HepG2 (cell line): Measurements from ENCODE around the gene NDUFB5. TPM values are rescaled to one million over a fixed set of nuclear protein-coding genes. Genes with fewer than 3 reads are reported as not detected.

Experiments used
- GPN1 ChIP-seq: sonication (generic); formaldehyde crosslinking; IDR thresholded peaks from 2 replicates; pipeline ENCODE4 v1.5.1; 2020; ENCODE audit warnings: missing genetic modification reagents, borderline replicate concordance
- MIER2 ChIP-seq: IDR thresholded peaks from 2 replicates; pipeline ENCODE4 v1.6.1; 2016; ENCODE audit warnings: missing biosample characterization, missing genetic modification reagents
- MIXL1 ChIP-seq: IDR thresholded peaks from 2 replicates; pipeline ENCODE4 v1.6.1; 2016
- MZF1 ChIP-seq: sonication (generic); formaldehyde crosslinking; IDR thresholded peaks from 2 replicates; pipeline ENCODE4 v1.8.1; 2023; ENCODE audit warnings: mild to moderate bottlenecking, missing genetic modification reagents, borderline replicate concordance
- PITX1 ChIP-seq: sonication (generic); formaldehyde crosslinking; IDR thresholded peaks from 2 replicates; pipeline ENCODE4 v1.5.1; 2020; ENCODE audit warnings: mild to moderate bottlenecking, missing genetic modification reagents
- RXRA ChIP-seq: sonication (generic); formaldehyde crosslinking; IDR thresholded peaks from 2 replicates; pipeline ENCODE4 v1.5.1; 2020; ENCODE audit warnings: missing genetic modification reagents
- SIN3B ChIP-seq: fragments of 150-350 bp; IDR thresholded peaks from 2 replicates; pipeline ENCODE4 v1.6.1; 2014; ENCODE audit warnings: low read length
- SMC3 ChIP-seq: IDR thresholded peaks from 2 replicates; pipeline ENCODE4 v1.6.1; 2011; ENCODE audit warnings: low read length, improper control_type of control experiment
- YEATS2 ChIP-seq: sonication (generic); formaldehyde crosslinking; IDR thresholded peaks from 2 replicates; pipeline ENCODE4 v1.4.0; 2020; ENCODE audit warnings: missing genetic modification reagents, borderline replicate concordance
- ZFYVE20 ChIP-seq: sonication (generic); formaldehyde crosslinking; IDR thresholded peaks from 2 replicates; pipeline ENCODE4 v1.8.0; 2023; ENCODE audit warnings: low read depth, mild to moderate bottlenecking, moderate library complexity, missing genetic modification reagents, borderline replicate concordance
- ZNF264 ChIP-seq: sonication (generic); formaldehyde crosslinking; IDR thresholded peaks from 2 replicates; pipeline ENCODE4 v1.4.0; 2020; ENCODE audit warnings: missing genetic modification reagents
- ZNF430 ChIP-seq: sonication (generic); formaldehyde crosslinking; IDR thresholded peaks from 2 replicates; pipeline ENCODE4 v1.9.0; 2021; ENCODE audit warnings: mild to moderate bottlenecking, missing genetic modification reagents
- ZNF552 ChIP-seq: sonication (generic); formaldehyde crosslinking; IDR thresholded peaks from 2 replicates; pipeline ENCODE4 v1.9.0; 2022; ENCODE audit warnings: missing genetic modification reagents, mild to moderate bottlenecking, borderline replicate concordance
- ZNF558 ChIP-seq: sonication (generic); formaldehyde crosslinking; IDR thresholded peaks from 2 replicates; pipeline ENCODE4 v1.9.0; 2022; ENCODE audit warnings: mild to moderate bottlenecking, missing genetic modification reagents, borderline replicate concordance
- ZNF660 ChIP-seq: sonication (generic); formaldehyde crosslinking; IDR thresholded peaks from 2 replicates; pipeline ENCODE4 v1.5.1; 2020; ENCODE audit warnings: mild to moderate bottlenecking, low read depth, missing genetic modification reagents, borderline replicate concordance
- ZNF747 ChIP-seq: sonication (generic); formaldehyde crosslinking; IDR thresholded peaks from 2 replicates; pipeline ENCODE4 v1.8.1; 2023; ENCODE audit warnings: missing genetic modification reagents, mild to moderate bottlenecking, borderline replicate concordance
- ZNF749 ChIP-seq: sonication (generic); formaldehyde crosslinking; IDR thresholded peaks from 2 replicates; pipeline ENCODE4 v1.8.0; 2022; ENCODE audit warnings: mild to moderate bottlenecking, missing genetic modification reagents, moderate library complexity, borderline replicate concordance
- ZNF879 ChIP-seq: sonication (generic); formaldehyde crosslinking; IDR thresholded peaks from 2 replicates; pipeline ENCODE4 v1.8.1; 2023; ENCODE audit warnings: missing genetic modification reagents
- polyA plus RNA-seq, 8 experiments: library from polyadenylated mRNA; depleted of rRNA in 3 of 8; stranded (reverse) in 7 of 8; unstranded in 1 of 8; fragments of >200 nt; fragmentation: Illumina TruSeq in 4 of 8; extraction: Trizol in 4 of 8; gene quantifications; 2 replicates each; pipeline versions ENCODE4 v1.2.1 to v1.2.3, GENCODE V29; 2011 to 2016; ENCODE audit warnings: low read depth in 4 of 8, missing spikeins in 1 of 8, mixed read lengths in 1 of 8; ENCODE audit not compliant: insufficient read depth in 1 of 8
- total RNA-seq, 5 experiments: library from RNA; depleted of rRNA; stranded (reverse); fragments of >200 nt; fragmentation: Illumina TruSeq; extraction: Trizol; gene quantifications; 2 replicates each; pipeline ENCODE4 v1.2.3, GENCODE V29; 2016; ENCODE audit warnings: low read depth in 1 of 5
- TF ChIP-seq, protein P1 (sequence below), 2 experiments: sonication (generic) in 1 of 2; formaldehyde crosslinking in 1 of 2; IDR thresholded peaks; 2 replicates each; pipeline versions ENCODE4 v1.5.1 to v1.6.1; 2011 to 2020; ENCODE audit warnings: borderline replicate concordance in 1 of 2, low read depth in 1 of 2, low read length in 1 of 2, mild to moderate bottlenecking in 1 of 2, missing genetic modification reagents in 1 of 2, moderate library complexity in 1 of 2
- TF ChIP-seq, protein P2 (sequence below): sonication (generic); formaldehyde crosslinking; IDR thresholded peaks from 2 replicates; pipeline ENCODE4 v1.5.0; 2020; ENCODE audit warnings: missing genetic modification reagents, mild to moderate bottlenecking, borderline replicate concordance
- TF ChIP-seq, protein P3 (sequence below): sonication (generic); formaldehyde crosslinking; conservative IDR thresholded peaks from 2 replicates; pipeline ENCODE4 v1.8.1; 2023; ENCODE audit warnings: missing genetic modification reagents
- TF ChIP-seq, protein P4 (sequence below): sonication (generic); formaldehyde crosslinking; IDR thresholded peaks from 2 replicates; pipeline ENCODE4 v1.5.0; 2020; ENCODE audit warnings: mild to moderate bottlenecking, missing genetic modification reagents

The NDUFB5 gene
- total and polyA plus RNA-seq, 2 of the 13 experiments (the other 11 are each of a cell fraction or from before 2014, with no cell fraction given), result 43.3 to 120 TPM

GRCh38 chr3:179562591-179563270 is 41.9 kb upstream of the NDUFB5 start, which contains the start of gene ACTL6A (continued):
- TF ChIP-seq, protein P1, sequence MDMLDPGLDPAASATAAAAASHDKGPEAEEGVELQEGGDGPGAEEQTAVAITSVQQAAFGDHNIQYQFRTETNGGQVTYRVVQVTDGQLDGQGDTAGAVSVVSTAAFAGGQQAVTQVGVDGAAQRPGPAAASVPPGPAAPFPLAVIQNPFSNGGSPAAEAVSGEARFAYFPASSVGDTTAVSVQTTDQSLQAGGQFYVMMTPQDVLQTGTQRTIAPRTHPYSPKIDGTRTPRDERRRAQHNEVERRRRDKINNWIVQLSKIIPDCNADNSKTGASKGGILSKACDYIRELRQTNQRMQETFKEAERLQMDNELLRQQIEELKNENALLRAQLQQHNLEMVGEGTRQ (IDR thresholded peaks at IDR 0.05; ENCODE audit: low read depth, low read length), result no peak
- TF ChIP-seq, protein P1 (CRISPR knock-in tag; IDR thresholded peaks at IDR 0.05; ENCODE audit: borderline replicate concordance), result no peak; the same call in 1 of the 2 replicates
- TF ChIP-seq RXRA (CRISPR knock-in tag), result no peak
- TF ChIP-seq ZFYVE20 (CRISPR knock-in tag), result no peak
- TF ChIP-seq, protein P2, sequence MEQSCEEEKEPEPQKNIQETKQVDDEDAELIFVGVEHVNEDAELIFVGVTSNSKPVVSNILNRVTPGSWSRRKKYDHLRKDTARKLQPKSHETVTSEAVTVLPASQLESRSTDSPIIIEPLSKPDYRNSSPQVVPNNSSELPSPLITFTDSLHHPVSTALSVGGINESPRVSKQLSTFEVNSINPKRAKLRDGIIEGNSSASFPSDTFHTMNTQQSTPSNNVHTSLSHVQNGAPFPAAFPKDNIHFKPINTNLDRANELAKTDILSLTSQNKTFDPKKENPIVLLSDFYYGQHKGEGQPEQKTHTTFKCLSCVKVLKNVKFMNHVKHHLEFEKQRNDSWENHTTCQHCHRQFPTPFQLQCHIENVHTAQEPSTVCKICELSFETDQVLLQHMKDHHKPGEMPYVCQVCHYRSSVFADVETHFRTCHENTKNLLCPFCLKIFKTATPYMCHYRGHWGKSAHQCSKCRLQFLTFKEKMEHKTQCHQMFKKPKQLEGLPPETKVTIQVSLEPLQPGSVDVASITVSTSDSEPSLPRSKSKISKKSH, result peak; percentile 23; the same call in 1 of the 2 replicates
- no peak for TF ChIP-seq MIER2
- no peak for TF ChIP-seq ZNF660
- no peak for TF ChIP-seq MZF1
- TF ChIP-seq GPN1 (CRISPR knock-in tag), result no peak
- no peak for TF ChIP-seq ZNF430 (CRISPR knock-in tag)
- peak; percentile 81; the same call in 1 of the 2 replicates for TF ChIP-seq YEATS2
- no peak for TF ChIP-seq ZNF552
- no peak for TF ChIP-seq ZNF879
- no peak for TF ChIP-seq ZNF558 (CRISPR knock-in tag)
- TF ChIP-seq, protein P3, sequence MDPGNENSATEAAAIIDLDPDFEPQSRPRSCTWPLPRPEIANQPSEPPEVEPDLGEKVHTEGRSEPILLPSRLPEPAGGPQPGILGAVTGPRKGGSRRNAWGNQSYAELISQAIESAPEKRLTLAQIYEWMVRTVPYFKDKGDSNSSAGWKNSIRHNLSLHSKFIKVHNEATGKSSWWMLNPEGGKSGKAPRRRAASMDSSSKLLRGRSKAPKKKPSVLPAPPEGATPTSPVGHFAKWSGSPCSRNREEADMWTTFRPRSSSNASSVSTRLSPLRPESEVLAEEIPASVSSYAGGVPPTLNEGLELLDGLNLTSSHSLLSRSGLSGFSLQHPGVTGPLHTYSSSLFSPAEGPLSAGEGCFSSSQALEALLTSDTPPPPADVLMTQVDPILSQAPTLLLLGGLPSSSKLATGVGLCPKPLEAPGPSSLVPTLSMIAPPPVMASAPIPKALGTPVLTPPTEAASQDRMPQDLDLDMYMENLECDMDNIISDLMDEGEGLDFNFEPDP, result no peak
- TF ChIP-seq PITX1 (CRISPR knock-in tag), result peak; percentile 35; the same call in 1 of the 2 replicates
- TF ChIP-seq ZNF749 (CRISPR knock-in tag), result no peak; the same call in 1 of the 2 replicates
- peak; percentile 76; the same call in 1 of the 2 replicates for TF ChIP-seq ZNF747
- TF ChIP-seq SIN3B, result 0 out of 2 replicates have a peak, but pooled peaks have one; percentile 22
- TF ChIP-seq SMC3, result no peak
- no peak for TF ChIP-seq ZNF264 (CRISPR knock-in tag)
- TF ChIP-seq MIXL1 (CRISPR knock-in tag), result no peak
- TF ChIP-seq, protein P4, sequence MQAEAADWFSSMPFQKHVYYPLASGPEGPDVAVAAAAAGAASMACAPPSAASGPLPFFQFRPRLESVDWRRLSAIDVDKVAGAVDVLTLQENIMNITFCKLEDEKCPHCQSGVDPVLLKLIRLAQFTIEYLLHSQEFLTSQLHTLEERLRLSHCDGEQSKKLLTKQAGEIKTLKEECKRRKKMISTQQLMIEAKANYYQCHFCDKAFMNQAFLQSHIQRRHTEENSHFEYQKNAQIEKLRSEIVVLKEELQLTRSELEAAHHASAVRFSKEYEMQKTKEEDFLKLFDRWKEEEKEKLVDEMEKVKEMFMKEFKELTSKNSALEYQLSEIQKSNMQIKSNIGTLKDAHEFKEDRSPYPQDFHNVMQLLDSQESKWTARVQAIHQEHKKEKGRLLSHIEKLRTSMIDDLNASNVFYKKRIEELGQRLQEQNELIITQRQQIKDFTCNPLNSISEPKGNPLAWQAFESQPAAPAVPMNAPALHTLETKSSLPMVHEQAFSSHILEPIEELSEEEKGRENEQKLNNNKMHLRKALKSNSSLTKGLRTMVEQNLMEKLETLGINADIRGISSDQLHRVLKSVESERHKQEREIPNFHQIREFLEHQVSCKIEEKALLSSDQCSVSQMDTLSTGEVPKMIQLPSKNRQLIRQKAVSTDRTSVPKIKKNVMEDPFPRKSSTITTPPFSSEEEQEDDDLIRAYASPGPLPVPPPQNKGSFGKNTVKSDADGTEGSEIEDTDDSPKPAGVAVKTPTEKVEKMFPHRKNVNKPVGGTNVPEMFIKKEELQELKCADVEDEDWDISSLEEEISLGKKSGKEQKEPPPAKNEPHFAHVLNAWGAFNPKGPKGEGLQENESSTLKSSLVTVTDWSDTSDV (CRISPR knock-in tag), result no peak
